HG03460 (cell line): ENCODE measurements around the gene PCGF3.
"Not testable (repeated sequence)": the region's sequence is repeated elsewhere in the genome, so short reads cannot be mapped to it uniquely, and the experiment has no call there.

Experiments used
- ATAC-seq: cut with Tn5 transposase; IDR thresholded peaks from one replicate; pipeline ENCODE4 v1.9.1; 2021; ENCODE audit not compliant: unreplicated experiment

The PCGF3 gene

GRCh38 chr4:667545-667925 is 38.1 kb upstream of the PCGF3 start:
- ATAC-seq = no peak

GRCh38 chr4:668219-668618 is 37.4 kb upstream of the PCGF3 start:
- ATAC-seq = not testable (repeated sequence)

- ATAC-seq = not testable (repeated sequence)
Observed at GRCh38 chr4:669806-670559, 35.6 kb upstream of the PCGF3 start.

GRCh38 chr4:671769-672168 is 33.9 kb upstream of the PCGF3 start:
- no peak for ATAC-seq

GRCh38 chr4:673349-674091 is 32.1 kb upstream of the PCGF3 start:
- ATAC-seq = no peak

- ATAC-seq = peak; percentile 79
Observed at GRCh38 chr4:674172-675035, 31.2 kb upstream of the PCGF3 start, which contains the start of the genes ATP5ME and MYL5. Gene ATP5ME (minus strand): TSS chr4:674276. CDS start chr4:674247, 29 bp downstream. Gene MYL5 (plus strand): TSS chr4:674542. CDS start chr4:678027, 3,485 bp downstream.

GRCh38 chr4:675036-675882 is 30.4 kb upstream of the PCGF3 start:
- ATAC-seq = peak; percentile 4

GRCh38 chr4:675980-676870 is 29.4 kb upstream of the PCGF3 start:
- ATAC-seq = no peak

GRCh38 chr4:676871-677235 is 28.8 kb upstream of the PCGF3 start:
- ATAC-seq = no peak

- no peak for ATAC-seq
Observed at GRCh38 chr4:677431-678293, 28.0 kb upstream of the PCGF3 start.

- ATAC-seq = no peak
Observed at GRCh38 chr4:678331-679103, 27.1 kb upstream of the PCGF3 start.

- ATAC-seq = no peak
Observed at GRCh38 chr4:679104-679481, 26.5 kb upstream of the PCGF3 start.

GRCh38 chr4:679629-680028 is 26.0 kb upstream of the PCGF3 start:
- ATAC-seq = no peak

- no peak for ATAC-seq
Observed at GRCh38 chr4:680091-680490, 25.5 kb upstream of the PCGF3 start.

- no peak for ATAC-seq
Observed at GRCh38 chr4:680551-680927, 25.1 kb upstream of the PCGF3 start.

- no peak for ATAC-seq
Observed at GRCh38 chr4:680928-681645, 24.5 kb upstream of the PCGF3 start.

GRCh38 chr4:681736-682451 is 23.7 kb upstream of the PCGF3 start:
- no peak for ATAC-seq
